ENCODE data around the gene TSPOAP1.

The TSPOAP1 gene

DNA sequence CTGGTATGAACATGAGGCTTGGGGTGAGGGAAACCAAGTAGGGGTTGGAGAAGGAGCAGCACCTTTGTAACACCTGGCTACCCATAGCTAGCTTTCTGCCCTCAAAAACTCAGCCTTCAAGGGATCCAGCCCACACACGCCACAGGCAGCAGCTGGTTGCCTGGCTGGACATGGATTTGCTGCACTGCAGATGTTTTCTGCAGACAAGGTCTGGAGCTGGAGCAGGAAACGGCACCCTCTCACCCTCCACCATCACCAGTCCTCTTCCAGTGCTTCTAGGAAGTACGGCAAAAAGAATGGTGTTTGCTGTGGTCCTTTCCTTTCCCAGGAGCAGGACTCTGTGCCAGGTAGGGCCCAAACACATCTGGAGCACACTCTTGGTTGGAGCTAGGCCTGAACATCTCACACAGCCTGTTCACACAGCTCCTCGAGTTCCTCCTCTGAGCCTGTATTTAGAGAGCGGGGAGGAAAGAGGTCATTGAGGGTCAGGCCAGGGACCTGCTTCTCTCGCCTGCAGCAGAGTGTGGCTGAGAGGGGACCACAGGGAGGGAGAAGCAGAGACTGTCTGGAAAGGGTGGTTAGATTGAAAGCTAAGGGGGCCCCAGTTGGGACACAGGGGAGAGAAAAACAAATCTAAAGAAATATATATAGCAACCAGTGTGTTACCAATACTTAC is 26.1 kb upstream of the TSPOAP1 start:
- no peak for TF ChIP-seq CTCF (IDR thresholded peaks at IDR 0.05; ENCODE audit: insufficient read depth, low read depth, low read length, missing control alignments)
- DNase-seq (ENCODE audit: low read depth): no peak
- no peak overlapping the region for H3K4me3 ChIP-seq (ENCODE audit: low read depth, low read length)

GRCh38 chr17:58353389-58353825 is 24.8 kb upstream of the TSPOAP1 start:
- DNase-seq (ENCODE audit: low read depth): no peak
- peak overlapping the region; percentile 94 for H3K4me3 ChIP-seq (ENCODE audit: low read depth, low read length)

DNA sequence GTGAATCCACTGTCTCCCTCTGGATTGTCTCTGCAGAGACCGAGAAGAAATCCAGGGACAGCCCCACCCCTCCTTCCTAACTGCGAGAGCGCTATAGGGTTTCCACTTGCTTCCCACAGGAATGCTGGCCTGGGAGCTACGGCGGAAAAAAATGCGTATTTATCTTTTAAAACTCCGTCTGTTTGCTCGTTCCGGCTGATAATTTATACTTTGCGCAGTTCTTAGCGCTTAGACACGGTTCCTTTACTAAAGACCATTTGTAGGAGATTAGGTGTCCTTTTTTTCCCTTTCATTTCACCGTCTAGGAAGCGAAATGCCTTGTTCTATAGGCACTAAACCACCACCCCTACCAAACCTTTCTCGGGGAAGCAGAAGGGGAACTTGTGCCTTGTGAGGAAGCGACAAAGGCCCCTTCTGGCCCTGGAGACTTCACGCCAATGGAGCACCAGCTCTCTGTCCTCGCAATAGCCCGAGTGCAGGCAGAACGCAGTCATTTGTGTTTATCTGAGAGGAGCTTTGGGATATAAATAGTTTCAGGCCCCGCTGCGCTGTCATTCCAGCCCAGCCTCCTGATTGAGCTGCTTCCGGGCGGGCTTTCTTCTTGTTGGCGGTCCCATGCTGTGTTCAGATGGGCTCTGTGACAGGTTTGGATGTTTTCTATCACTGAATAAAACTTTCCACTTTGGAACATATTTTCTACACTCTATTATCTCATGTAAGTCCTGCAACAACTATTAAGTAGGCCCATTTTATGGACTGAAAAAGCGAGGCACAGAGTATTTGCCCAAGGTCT is 24.2 kb upstream of the TSPOAP1 start:
- peak; percentile 72 for DNase-seq (ENCODE audit: low read depth)
- TF ChIP-seq CTCF (IDR thresholded peaks at IDR 0.05; ENCODE audit: insufficient read depth, low read depth, low read length, missing control alignments): no peak
- H3K4me3 ChIP-seq (ENCODE audit: low read depth, low read length): peak overlapping the region; percentile 94

More at GRCh38 chr17:58353389-58353825, 24.8 kb upstream of the TSPOAP1 start:
- no peak for TF ChIP-seq CTCF (IDR thresholded peaks at IDR 0.05; ENCODE audit: insufficient read depth, low read depth, low read length, missing control alignments)

- DNase-seq (ENCODE audit: low read depth): peak; percentile 97
- H3K4me3 ChIP-seq (ENCODE audit: low read depth, low read length): peak within 1 kb of the TSS; percentile 94
- no peak for TF ChIP-seq CTCF (IDR thresholded peaks at IDR 0.05; ENCODE audit: insufficient read depth, low read depth, low read length, missing control alignments)
Measured at GRCh38 chr17:58351831-58352595, 23.4 kb upstream of the TSPOAP1 start, which contains the start of gene SUPT4H1. Gene SUPT4H1 (minus strand): TSS chr17:58352201. CDS start chr17:58352135, 66 bp downstream.

DNA sequence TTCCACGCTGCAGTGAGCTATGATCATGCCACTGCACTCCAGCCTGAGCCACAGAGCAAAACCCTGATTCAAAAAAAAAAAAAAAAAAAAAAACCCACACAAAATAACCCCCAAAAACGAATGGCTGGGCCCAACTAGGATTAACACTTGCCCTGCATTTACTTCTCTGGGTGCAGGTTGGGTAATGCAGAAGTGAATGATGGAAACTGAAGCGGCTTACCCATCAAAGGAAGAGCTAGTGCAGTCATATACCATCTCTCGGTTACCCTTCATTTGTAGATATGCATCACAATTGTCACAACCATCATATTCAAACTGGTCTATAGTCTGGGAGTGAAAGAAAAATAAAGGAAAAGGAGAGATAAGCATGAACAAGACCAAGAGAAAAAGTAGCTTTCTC is 22.6 kb upstream of the TSPOAP1 start:
- peak overlapping the region; percentile 94 for H3K4me3 ChIP-seq (ENCODE audit: low read depth, low read length)
- DNase-seq (ENCODE audit: low read depth): no peak
- TF ChIP-seq CTCF (IDR thresholded peaks at IDR 0.05; ENCODE audit: insufficient read depth, low read depth, low read length, missing control alignments): no peak

DNA sequence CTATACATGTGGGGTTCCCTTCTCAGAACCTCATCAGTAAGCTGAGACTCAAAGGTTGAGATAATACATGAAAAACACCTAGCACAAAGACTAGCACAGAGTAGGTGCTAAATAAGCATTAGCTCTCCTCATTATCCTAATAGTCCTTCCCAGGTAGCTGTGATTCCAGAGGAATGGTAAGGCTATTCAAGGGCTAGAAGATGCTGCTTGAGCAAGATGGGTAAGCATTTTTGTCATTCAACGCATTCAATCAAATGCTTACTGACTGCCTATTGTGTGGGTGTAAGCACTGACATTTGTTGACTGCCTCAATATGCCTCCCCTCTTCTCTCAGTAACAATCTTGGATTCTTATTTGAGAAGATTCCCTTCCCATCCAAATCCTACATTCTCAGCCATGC is 19.4 kb upstream of the TSPOAP1 start:
- no peak overlapping the region for H3K4me3 ChIP-seq (ENCODE audit: low read depth, low read length)
- TF ChIP-seq CTCF (IDR thresholded peaks at IDR 0.05; ENCODE audit: insufficient read depth, low read depth, low read length, missing control alignments): no peak
- no peak for DNase-seq (ENCODE audit: low read depth)
